ENCODE measurements around the gene SSTR3.

DNA sequence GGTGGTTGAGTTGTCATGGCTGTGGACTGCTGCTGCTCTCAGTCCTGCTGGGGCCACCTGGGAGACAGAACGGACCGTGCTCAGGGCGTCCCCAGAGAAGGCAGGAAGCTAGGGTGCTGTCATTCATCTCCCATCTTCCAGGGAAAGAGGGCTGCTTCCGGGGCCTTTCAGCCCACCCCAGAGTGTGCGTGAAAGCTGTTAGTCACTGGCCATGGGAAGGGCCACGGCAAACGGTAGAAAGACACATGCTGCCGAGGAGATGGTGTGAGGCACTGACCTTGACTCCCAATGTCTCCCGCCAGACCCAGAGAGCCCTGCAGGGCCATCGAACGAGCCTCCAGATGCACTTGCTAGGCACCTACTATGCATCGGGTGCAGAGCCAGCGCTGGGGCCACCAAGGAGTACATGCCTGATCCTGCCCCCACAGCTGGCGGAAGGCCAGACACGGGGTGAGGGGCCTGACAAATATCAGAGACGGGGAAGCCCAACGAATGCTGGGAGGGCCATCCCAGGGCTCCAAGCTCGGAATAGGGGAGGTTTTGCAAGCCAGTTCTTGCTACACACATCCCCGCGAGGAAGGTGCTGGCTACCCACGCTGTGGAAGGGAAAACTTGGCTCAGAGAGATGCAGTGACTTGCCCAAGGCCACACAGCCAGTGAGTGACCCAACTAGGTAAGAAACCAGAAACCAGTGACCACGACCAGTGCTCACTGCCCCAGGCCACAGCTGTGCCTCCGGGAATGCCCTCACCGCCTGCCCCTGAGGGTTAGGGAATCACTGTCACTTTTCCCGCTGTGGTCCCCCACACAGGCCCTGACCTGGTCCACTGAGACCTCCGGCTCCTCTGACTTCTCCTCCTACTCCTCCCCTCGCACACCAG lies 21.7 kb upstream of the SSTR3 start:
- no peak for TF ChIP-seq CTCF (IDR thresholded peaks at IDR 0.05; ENCODE audit: low read depth, low read length, missing input control)
- TF ChIP-seq, protein P1, sequence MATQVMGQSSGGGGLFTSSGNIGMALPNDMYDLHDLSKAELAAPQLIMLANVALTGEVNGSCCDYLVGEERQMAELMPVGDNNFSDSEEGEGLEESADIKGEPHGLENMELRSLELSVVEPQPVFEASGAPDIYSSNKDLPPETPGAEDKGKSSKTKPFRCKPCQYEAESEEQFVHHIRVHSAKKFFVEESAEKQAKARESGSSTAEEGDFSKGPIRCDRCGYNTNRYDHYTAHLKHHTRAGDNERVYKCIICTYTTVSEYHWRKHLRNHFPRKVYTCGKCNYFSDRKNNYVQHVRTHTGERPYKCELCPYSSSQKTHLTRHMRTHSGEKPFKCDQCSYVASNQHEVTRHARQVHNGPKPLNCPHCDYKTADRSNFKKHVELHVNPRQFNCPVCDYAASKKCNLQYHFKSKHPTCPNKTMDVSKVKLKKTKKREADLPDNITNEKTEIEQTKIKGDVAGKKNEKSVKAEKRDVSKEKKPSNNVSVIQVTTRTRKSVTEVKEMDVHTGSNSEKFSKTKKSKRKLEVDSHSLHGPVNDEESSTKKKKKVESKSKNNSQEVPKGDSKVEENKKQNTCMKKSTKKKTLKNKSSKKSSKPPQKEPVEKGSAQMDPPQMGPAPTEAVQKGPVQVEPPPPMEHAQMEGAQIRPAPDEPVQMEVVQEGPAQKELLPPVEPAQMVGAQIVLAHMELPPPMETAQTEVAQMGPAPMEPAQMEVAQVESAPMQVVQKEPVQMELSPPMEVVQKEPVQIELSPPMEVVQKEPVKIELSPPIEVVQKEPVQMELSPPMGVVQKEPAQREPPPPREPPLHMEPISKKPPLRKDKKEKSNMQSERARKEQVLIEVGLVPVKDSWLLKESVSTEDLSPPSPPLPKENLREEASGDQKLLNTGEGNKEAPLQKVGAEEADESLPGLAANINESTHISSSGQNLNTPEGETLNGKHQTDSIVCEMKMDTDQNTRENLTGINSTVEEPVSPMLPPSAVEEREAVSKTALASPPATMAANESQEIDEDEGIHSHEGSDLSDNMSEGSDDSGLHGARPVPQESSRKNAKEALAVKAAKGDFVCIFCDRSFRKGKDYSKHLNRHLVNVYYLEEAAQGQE (IDR thresholded peaks at IDR 0.05), result no peak
- TF ChIP-seq SP1 (IDR thresholded peaks at IDR 0.05), result no peak

All from liver (tissue), 3 donors.